GM18499 (cell line): ENCODE data around the gene GPSM1.

Experiments used
- ATAC-seq: cut with Tn5 transposase; IDR thresholded peaks from one replicate; pipeline ENCODE4 v1.9.1; 2021; ENCODE audit warnings: moderate number of reproducible peaks; ENCODE audit not compliant: insufficient read depth, unreplicated experiment

GPSM1 gene

GRCh38 chr9:136303066-136303824 lies 24.1 kb upstream of the GPSM1 start:
- ATAC-seq, result no peak

DNA sequence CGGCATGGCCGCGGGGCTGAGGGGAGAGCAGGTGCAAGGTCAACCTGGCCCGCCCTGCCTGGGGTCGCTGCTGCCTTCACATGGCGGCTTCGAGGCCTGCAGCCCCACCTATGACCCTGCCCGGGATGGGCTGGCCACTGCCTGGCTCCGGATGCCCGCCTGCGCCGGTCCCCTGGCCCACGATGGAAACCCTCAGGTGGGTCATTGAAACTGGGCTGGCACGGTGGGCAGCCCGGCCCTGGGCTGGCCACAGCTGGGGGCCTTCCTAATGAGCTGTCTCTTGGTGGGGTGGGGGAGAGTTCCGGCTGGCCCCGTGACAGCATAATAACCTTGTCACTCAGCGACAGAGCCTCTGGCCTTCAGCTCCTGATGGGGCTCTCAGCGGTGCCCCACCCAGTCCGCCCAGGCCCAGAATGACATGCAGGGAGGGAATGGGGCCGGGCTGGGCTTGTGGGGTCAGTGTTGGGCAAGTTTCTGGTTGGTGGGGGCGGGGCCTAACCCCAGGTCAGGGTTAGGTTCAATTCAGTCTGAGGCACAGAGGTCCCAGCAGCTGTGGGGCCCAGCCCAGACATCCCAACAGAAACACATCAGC lies 23.4 kb upstream of the GPSM1 start, which contains the start of gene CCDC187:
TSS of gene CCDC187 (minus strand) at position 270 of the 592 bp plus-strand sequence. CDS start at position 6, 264 bp downstream.
- ATAC-seq, result no peak

DNA sequence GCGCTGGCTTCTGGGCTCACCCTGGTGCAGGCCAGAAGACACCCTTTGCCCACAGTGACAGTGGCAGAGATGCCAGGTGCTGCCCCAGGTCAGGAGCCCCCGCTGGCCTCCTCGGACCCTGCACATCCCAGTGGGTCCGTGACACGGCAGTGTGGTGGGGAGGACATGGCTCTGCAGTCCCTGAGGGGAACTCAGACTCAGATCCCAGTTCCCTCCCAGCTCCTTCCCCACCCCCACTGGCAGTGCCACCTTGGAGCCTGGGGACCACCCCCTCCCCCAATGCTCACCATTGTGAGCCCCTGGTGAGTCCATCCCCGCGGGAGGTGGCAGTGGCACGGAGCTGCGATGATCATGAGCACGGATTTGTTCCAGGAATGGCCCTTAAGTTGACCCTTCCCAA lies 22.9 kb upstream of the GPSM1 start:
- no peak for ATAC-seq

DNA sequence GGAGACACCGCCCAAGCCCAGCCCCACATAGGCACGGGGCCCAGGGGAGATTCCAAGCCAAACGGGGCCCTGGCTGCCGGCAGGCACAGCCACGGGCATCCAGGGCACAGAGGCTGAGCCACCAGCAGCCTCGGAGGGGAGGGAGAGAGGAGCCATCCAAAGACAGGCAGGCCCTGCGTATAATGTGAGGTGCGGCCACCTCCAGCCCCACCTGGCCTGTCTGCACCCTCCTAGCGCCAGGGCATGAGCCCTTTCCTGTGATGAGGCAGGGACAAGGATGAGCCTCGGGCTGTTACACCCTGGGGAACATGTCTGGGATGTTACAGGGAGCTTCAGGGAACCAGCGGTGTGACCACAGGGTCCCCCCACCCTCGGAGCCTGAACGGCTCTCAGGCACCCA lies 22.4 kb upstream of the GPSM1 start:
- no peak for ATAC-seq

DNA sequence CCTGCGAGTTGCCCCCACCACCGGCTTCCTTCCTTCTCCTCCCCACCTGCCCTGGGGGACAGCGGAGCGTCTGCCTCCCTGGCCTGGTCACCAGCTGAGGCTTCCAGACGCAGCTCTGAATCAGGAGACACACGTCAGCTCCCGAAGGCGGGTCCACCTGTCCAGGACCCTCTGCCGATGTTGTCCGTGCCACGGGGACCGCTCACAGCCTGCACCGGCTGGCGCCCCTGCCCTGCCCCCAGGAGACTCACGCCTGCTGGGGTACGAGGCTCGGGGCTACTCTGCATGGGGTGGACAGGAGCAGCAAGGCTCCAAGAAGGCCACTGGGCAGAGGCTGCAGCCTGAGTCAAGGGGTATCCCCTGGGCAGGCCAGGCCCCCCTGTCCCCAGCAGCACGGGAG lies 21.5 kb upstream of the GPSM1 start:
- no peak for ATAC-seq

GRCh38 chr9:136306211-136307208 lies 20.8 kb upstream of the GPSM1 start:
- ATAC-seq, result no peak

GRCh38 chr9:136307215-136307750 lies 20.1 kb upstream of the GPSM1 start:
- no peak for ATAC-seq

GRCh38 chr9:136308006-136308701 lies 19.2 kb upstream of the GPSM1 start:
- ATAC-seq, result no peak

DNA sequence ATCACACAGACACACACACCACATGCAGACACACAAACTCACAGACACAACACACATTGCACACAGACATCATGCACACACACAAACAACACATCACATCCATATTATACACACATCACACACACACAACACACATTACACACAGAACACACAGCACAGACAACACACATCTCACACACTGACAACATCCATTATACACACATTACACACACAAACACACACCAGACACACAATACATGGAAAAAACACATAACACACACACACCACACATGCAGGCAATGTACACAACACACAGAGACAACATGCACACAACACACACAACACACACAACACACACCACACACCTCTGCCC lies 18.7 kb upstream of the GPSM1 start:
- no peak for ATAC-seq

DNA sequence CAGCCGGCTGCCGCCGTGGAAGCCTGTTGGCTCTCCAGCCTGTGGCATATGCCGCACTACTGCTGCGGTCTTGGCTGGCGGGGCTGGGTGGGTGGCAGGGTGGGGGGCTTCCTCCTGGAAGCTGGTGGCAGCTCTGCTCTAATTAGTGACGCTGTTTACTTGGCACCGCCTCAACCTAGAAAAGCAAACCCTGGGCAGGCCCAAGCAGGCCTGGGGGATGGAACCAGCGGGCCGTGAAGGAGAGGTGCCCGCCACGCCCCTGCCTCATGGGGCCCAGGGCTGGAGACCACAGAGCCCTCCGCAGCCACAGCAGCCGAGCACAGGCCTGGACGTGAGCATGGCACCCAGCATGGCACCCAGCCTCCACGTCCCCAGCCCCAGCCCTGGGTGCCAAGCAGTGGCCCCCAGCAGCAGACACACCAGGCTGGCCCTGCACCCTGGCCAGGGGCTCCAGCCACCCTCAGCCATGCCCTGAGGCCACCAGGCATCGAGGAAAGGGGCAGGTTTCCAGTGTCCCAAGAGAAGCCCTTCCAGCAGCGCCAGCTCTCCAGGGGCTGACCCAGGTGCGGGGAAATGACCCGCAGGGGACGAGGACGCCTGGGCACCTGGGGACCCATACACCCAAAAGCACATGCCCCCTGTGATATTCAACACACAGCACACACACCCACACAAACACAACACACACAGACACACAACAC lies 18.1 kb upstream of the GPSM1 start:
- no peak for ATAC-seq

GRCh38 chr9:136309806-136310220 lies 17.5 kb upstream of the GPSM1 start:
- no peak for ATAC-seq

GRCh38 chr9:136310273-136311030 lies 16.9 kb upstream of the GPSM1 start:
- ATAC-seq, result no peak

DNA sequence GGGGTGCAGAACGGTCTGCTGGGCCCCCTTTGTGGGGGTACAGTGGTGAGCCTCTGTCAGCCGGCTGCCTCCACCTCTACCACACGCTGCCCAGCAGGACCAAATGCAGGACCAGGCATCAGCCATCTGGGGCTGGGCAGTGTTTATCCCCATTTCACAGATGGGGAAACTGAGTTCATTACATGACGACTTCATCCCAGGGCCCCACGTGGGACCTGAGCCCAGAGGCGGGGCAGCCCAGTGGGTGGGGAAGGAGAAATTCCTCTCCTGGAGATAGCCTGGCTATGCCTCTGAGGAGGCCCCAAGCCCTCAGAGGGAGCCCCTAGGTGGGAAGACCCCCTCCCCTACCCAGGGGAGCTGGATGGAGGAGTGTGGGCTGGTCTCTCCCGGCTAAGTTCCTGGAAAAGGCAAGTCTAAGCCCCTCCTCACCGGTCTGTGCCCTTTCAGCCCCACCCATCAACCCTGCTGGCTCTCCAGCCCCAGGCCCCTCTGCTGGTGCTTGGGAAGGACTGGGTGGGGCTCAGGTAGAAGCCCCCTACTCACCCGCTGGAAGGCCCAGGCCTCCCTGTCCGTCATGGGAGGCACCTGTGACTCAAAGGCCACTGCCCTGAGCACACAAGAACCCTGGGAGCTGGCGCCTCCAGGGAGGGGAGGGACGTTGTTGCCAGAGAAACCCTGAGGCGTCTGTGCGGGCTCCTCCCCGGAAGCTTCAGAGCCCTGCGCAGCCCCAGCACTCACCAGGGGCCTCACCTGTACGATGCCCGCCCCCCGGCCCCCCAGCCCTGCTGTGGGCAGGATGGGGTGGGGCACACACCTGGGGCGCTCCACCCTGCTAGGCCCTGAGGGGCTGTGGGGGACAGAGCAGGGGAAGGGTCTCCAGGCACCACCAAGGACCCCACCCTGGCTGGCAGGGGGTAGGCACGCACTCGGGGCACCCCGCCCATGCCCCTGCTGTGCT lies 16.0 kb upstream of the GPSM1 start:
- ATAC-seq, result no peak

DNA sequence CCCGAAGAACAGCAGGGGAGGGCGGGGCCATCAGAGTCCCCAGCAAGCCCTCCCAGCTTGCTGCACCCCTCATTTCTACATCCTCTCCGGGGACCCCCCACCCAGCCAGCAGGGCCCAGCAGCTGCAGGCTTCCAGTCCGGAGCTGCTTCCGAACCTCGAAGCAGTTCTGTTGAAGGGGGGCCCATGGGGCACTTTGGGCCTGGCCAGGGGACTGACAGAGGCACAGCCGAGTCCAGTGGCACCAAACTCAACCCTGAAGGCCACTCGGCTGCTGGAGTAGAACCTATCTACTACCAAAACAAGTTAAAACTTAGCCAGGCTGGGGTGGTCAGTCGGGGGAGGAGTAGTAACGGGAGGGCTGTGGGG lies 15.3 kb upstream of the GPSM1 start:
- no peak for ATAC-seq

DNA sequence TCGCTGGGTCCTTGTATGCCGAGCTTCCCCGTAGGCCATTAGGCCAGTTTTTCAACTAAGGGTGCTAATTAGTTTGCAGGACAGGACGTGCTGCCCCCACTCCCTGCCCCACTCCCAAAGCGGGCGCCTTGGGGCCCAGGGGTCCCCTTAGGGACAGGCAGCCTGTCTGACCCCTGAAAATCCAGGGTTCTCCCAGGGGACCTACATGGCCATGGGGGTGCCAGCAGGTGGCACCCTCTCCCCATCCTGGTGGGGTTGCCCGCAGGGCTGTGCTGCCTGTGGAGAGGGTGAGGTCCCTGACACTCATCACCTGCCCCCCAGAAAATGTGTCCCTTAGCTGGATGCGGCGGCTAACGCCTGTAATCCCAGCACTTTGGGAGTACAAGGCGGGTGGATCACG lies 14.9 kb upstream of the GPSM1 start:
- ATAC-seq, result no peak

DNA sequence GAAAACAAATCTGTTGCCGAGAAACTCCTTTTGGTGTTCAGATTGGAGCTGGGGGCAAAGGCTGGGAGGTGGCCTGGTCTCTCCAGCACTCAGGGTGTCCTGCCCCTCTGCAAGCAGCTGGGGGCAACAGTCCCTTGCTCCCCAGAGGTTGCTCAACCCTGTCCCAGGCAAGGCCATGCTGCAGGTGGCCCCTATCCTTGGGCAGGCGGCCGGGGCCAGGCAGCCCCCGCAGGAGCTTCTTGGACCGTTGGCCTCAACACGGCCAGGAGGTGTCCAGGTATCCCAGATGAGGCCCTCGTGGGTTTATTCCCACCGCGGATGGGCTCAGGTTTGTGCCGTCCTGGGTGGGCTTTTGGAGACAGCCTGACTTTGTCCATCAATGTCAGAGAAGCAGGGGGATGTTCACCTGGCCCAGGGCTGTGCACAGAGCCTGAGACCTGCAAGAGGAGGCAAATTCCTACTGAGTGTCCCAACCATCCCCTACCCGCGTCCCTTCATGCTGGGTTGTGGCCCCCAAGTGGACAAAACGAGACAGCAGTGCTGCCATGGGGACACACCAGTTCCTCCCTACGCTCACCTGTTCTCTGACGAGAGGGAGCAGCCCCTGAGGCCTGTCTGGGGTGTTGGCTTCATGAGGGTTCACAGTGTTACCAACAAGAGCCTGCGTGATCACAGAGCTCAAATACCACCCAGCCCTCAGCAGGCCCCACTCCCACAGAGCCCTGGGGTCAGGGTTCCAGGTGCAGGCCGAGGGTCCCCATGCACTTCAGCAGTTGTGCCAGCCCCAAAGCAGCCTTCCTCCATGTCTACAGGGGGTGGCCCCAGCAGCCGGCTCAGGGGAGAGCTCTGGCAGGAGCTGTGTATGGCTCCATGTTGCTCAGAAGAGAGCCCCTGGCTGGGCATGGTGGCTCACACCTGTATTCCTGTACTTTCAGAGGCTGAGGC lies 14.0 kb upstream of the GPSM1 start:
- ATAC-seq, result no peak

- ATAC-seq, result no peak
These were observed 13.3 kb upstream of the GPSM1 start for GRCh38 chr9:136314056-136314416.
